Coronary artery (tissue), 2 donors: ENCODE data around the gene RRM1.
A peak's percentile ranks its signal among the peaks of the same experiment; 100 is the strongest.

Source experiments
- DNase-seq: peaks from one replicate; pipeline ENCODE4 v3.0.0-alpha.2; 2017; ENCODE audit warnings: low spot score
- H3K27ac ChIP-seq, 2 donors: fragments of 200-600 bp; sonication (generic); one replicate each; pipeline ENCODE4 v1.5.1; 2016 to 2019
- H3K4me3 ChIP-seq: fragments of 200-600 bp; sonication (generic); 2 replicates; pipeline ENCODE4 v1.5.1; 2016; ENCODE audit warnings: mild to moderate bottlenecking, moderate library complexity
- TF ChIP-seq, protein P1 (sequence below): fragments of 200-600 bp; sonication (generic); IDR thresholded peaks from one replicate; pipeline ENCODE4 v1.5.1; 2019; ENCODE audit warnings: antibody characterized with exemption

Gene RRM1

DNA sequence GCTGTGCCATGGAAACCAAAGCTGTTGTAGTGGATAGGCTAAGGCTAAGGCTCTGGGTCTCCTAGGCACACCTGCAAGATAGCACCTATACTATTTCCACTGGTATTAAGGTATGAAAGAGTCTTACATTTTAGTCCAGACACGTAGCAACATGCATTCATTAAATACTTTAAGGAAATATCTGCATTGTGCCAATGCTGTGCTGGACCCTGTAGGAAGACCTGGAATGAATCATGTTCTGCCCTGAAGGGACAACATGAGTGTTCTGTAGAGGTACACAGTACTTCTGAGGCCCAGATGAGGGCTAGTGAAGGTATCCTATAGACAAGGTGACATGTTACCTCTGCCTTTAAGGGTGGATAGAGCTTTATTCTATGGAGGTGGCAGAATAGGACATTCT is 35.2 kb upstream of the RRM1 start:
- TF ChIP-seq, protein P1, sequence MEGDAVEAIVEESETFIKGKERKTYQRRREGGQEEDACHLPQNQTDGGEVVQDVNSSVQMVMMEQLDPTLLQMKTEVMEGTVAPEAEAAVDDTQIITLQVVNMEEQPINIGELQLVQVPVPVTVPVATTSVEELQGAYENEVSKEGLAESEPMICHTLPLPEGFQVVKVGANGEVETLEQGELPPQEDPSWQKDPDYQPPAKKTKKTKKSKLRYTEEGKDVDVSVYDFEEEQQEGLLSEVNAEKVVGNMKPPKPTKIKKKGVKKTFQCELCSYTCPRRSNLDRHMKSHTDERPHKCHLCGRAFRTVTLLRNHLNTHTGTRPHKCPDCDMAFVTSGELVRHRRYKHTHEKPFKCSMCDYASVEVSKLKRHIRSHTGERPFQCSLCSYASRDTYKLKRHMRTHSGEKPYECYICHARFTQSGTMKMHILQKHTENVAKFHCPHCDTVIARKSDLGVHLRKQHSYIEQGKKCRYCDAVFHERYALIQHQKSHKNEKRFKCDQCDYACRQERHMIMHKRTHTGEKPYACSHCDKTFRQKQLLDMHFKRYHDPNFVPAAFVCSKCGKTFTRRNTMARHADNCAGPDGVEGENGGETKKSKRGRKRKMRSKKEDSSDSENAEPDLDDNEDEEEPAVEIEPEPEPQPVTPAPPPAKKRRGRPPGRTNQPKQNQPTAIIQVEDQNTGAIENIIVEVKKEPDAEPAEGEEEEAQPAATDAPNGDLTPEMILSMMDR: no peak
- Histone ChIP-seq H3K27ac (no peak overlapping the region), H3K4me3 (no peak overlapping the region)
- DNase-seq: no peak

DNA sequence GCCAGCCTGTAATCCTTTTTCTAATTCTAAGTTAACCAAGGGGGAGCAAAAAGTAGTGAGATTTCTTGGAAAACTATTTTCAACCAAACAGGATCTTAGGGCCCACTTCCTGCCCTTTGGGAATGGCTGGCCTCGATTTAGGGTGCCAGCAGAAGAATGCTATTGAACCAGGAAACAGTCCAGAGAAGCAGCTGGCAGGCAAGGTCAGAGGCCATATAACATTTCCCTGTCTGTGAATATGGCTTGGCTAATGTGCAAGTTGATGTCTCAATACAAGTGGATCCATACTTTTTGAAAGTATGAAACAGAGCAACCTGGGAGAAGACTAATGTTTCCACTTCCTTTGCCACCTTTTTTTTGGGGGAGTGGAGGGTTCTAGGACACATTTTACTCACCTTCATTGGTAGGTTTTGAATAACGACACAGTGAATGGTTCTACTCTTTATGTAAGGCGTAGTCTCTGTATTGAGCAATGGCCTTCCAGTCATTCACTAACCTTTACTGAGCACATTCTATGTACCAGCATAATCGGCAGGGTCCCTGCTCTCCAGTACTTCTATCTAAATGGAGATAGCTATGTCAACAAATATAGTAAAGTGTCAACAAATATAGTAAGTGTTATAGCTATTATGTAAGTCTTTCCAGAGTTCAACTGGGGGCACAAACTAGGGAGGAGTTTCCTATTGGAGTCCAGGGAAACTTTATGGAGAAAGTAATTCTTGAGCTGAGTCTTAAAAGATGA is 34.2 kb upstream of the RRM1 start:
- no peak overlapping the region for H3K27ac ChIP-seq
- H3K4me3 ChIP-seq: no peak overlapping the region
- DNase-seq: no peak
- TF ChIP-seq, protein P1: no peak

DNA sequence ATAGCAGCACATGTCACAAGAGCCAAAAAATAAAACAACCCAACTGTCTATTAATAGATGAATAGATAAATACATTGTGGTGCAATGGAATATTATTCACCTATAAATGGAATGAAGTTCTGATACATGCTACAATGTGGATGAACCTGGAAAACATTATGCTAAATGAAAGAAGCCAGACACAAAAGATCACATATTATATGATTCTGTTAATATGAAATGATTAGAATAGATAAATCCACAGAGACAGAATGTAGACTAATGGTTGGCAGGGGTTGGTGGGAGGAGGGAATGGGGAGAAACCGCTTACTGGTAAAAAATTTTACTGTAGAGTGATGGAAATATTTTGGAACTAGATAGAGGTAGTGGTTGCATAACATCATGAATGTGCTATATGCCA is 32.9 kb upstream of the RRM1 start:
- no peak overlapping the region for H3K27ac ChIP-seq
- TF ChIP-seq, protein P1: no peak

DNA sequence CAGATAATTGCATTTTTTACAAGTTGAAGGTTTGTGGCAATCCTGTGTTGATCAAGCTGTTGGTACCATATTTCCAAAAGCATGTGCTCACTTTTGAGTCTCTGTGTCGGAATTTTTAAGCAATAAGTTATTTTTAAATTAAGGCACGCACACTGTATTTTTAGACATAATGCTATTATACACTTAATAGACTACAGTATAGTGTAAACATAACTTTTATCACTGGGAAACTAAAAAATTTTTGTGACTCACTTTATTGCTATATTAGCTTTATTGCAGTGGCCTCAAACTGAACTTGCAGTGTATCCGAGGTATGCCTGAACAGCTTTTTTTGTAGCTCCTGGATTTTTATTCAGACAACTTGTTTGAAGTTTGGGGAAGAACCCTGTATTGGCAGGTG is 31.3 kb upstream of the RRM1 start:
- DNase-seq: no peak
- H3K27ac ChIP-seq: peak overlapping the region in 1 of 2 donors; percentile 40

More for the DNA sequence above, 32.9 kb upstream of the RRM1 start:
- no peak overlapping the region for H3K4me3 ChIP-seq
- DNase-seq: no peak

DNA sequence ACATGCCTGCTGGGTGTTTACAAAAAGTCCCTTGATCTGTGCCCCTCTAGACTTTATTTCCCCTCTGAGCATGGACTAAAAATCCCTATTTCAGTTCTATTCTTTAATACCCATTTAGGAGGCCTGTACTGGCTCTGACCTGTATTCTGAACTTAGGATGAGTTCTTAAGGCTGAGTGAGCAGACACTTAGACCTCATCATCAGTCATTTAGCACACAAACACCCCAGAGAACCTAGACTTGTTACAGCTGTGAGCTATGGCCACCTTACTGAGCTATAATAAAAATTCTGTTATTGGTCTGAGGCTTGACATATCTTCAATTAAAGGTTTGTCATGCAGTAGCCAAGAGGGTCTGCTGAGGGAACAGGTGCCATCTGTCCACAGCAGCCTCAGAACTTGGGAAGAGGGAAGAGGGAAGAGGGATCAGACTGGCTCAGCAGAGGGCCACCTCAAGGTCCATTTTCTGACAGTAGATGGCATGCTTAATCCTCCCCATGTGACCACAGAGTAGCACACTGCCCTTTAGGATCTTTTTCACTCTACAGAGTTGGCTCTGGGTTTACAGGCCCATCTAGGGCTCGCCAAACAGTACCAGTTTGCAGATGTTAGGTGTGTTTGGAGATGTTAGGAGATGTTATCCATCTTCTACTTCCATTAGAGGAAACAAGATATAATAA is 30.2 kb upstream of the RRM1 start:
- H3K4me3 ChIP-seq: no peak overlapping the region
- peak overlapping the region; percentile 40 to 42 for H3K27ac ChIP-seq
- no peak for DNase-seq
- TF ChIP-seq, protein P1: no peak

More for the DNA sequence above, 31.3 kb upstream of the RRM1 start:
- TF ChIP-seq, protein P1: no peak
- H3K4me3 ChIP-seq: no peak overlapping the region

DNA sequence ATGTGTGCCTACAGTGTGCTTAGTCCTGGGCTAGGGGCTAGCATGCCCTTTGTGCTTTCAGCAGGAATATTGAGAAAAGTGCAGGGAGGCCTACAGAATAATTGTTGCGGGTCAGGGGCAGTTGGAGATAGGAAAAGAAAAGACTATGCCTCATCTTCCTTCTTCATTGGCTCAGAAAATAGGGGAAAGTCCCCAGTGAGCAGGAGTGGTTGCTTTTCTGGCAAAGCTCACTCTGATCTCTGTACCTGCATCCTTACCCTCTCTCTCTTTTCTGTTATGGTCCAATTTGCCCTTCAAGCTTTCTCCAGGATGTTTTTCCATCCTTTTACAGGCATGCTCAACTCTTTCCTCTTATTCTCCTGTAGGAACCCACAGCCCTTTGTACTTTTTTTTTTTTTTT is 29.5 kb upstream of the RRM1 start:
- TF ChIP-seq, protein P1: no peak
- Histone ChIP-seq H3K4me3 (no peak overlapping the region), H3K27ac (no peak overlapping the region)
- DNase-seq: no peak
